ENCODE data around the gene ABCB10.

DNA sequence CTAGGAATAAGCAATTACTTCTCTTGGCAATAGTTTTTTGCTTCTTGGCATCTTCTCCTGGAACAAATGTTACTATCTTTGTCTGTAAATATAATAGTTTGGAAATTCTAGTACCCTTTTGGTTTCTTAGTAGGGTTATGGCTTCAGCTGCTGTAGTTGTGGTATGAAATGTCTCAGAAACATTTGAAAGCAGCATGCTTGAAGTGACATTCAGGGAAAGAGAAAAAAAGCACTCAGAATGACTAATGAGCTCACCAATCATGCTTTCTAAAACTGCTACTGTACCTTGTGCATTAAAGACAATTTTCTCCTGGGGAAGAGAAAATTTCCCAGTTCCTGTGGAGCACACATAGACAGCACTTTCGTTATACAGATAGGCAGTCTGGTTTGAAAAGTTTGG, 71.3 kb downstream of the ABCB10 start:
- TF ChIP-seq, protein P1, sequence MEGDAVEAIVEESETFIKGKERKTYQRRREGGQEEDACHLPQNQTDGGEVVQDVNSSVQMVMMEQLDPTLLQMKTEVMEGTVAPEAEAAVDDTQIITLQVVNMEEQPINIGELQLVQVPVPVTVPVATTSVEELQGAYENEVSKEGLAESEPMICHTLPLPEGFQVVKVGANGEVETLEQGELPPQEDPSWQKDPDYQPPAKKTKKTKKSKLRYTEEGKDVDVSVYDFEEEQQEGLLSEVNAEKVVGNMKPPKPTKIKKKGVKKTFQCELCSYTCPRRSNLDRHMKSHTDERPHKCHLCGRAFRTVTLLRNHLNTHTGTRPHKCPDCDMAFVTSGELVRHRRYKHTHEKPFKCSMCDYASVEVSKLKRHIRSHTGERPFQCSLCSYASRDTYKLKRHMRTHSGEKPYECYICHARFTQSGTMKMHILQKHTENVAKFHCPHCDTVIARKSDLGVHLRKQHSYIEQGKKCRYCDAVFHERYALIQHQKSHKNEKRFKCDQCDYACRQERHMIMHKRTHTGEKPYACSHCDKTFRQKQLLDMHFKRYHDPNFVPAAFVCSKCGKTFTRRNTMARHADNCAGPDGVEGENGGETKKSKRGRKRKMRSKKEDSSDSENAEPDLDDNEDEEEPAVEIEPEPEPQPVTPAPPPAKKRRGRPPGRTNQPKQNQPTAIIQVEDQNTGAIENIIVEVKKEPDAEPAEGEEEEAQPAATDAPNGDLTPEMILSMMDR (conservative IDR thresholded peaks at IDR 0.05 in 1 of 2, IDR thresholded peaks at IDR 0.05 in 1 of 2; ENCODE audit: low read depth in 1 of 2, low read length in 2 of 2), result no peak
- no peak for TF ChIP-seq EZH2 (IDR thresholded peaks at IDR 0.05; ENCODE audit: low read length, missing control alignments)

All from fibroblast of lung (primary cell).